NCI-H2081 (cell line): ENCODE results near the gene LMLN.
"Not testable (repeated sequence)": the region's sequence is repeated elsewhere in the genome, so short reads cannot be mapped to it uniquely, and the experiment has no call there.

Source experiments
- DNase-seq, 2 experiments: peaks; one replicate each; lab custom pipeline; 2025; lab: John Stamatoyannopoulos, UW

The LMLN gene, protein sequence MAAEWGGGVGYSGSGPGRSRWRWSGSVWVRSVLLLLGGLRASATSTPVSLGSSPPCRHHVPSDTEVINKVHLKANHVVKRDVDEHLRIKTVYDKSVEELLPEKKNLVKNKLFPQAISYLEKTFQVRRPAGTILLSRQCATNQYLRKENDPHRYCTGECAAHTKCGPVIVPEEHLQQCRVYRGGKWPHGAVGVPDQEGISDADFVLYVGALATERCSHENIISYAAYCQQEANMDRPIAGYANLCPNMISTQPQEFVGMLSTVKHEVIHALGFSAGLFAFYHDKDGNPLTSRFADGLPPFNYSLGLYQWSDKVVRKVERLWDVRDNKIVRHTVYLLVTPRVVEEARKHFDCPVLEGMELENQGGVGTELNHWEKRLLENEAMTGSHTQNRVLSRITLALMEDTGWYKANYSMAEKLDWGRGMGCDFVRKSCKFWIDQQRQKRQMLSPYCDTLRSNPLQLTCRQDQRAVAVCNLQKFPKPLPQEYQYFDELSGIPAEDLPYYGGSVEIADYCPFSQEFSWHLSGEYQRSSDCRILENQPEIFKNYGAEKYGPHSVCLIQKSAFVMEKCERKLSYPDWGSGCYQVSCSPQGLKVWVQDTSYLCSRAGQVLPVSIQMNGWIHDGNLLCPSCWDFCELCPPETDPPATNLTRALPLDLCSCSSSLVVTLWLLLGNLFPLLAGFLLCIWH

DNA sequence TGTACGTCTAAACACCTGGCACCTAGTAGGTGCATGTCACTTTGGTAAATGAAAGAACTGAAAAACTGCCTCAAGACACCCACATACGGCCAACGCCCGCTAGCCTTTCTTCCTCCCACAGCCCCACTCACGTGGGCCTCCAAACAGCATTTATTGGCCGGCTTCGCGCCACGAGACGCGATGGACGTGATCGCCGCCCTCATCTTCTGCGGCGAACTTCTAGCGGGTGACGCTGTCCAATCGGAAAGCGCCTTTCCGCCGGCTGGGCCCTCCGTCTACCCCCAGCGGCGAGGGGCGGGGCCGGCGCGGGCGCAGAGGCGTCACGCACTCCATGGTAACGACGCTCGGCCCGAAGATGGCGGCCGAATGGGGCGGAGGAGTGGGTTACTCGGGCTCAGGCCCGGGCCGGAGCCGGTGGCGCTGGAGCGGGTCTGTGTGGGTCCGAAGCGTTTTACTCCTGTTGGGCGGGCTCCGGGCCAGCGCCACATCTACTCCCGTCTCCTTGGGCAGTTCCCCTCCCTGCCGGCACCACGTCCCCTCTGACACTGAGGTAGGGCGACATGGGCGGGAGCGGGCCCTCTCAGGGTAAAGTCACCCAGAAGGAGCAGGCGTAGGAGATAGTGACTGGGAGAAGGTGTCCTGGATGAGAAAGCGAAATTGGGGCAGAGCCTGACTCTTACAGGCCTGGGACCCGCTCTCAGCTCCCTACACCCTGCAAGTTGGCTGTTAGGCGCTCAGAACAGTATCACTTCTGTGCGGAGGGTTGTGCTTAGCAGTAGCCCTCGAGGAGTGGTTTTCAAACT lies at the start of gene LMLN:
Gene LMLN, plus strand, starts transcription at position 327 of the 803 bp plus-strand sequence. Its CDS starts 29 bp downstream, at position 356.
- DNase-seq = peak; percentile 97 to 99

DNA sequence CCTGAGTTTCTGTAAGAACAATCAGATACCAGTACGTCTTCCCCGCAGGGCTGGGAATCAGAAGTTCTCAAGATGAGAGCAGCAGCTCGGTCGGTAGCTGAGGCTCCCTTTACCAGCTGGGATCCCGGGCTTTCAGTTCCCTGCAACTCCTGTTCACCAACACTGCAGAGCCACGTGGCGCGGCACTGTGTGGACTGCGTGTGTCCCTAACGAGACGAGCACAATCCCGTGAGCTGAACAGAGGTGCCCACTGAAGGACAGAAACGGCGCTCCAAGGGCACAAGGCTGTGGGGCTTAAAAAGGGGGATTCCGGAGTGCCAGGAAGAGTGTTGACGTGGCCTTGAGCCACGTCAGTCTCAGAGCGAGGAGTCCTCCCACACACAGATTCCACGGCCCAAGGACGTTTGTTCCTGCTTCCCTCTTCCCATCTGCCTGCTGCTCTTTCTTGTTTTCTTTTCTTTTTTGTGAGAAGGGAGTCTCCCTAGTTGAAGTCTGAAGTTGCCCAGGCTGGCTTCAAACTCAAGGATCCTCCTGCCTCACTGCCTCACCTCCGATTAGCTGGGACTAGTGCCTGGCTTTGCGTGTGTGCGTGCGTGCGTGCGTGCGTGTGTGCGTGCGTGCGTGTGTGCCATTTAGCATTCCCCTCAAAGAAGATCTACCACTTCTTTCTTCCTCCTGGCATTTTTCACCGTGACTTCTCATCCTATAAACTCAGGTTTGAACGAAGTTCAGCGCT lies 47.1 kb upstream of the LMLN start:
- no peak for DNase-seq

DNA sequence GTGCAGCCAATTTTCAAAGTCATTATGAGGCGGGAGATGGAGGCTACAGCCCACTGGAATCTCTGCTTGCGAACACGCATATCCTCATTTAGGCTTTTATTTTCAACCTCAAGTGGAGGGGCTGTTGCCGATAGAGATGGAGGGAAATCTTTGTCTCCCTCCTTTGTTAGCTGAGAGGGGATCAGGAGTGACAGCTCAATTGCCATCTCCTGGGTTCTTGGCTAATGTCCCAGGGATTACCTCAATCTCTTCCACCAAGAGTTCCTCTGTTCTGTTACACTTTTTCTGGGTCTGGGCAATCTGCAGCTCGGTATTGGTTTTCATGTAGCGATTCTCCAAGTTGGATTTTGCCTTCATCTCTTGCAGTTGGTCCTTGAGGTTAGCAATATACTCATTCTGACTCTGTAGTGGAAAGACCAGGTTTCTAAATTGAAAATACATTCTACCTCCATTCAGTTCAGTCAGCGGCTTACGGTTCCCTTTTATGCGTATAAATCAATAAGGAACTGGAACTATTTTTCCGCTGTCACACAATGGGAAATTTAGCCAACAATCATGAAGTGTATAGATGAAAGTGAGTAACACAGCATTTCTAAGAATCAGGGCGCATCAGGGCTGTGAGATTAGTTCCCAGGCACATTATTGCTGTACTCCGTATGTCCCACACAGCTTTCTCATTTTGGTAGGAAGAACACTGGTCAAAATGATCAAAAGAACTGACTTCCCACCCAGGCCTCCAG lies 46.2 kb upstream of the LMLN start:
- DNase-seq = no peak

DNA sequence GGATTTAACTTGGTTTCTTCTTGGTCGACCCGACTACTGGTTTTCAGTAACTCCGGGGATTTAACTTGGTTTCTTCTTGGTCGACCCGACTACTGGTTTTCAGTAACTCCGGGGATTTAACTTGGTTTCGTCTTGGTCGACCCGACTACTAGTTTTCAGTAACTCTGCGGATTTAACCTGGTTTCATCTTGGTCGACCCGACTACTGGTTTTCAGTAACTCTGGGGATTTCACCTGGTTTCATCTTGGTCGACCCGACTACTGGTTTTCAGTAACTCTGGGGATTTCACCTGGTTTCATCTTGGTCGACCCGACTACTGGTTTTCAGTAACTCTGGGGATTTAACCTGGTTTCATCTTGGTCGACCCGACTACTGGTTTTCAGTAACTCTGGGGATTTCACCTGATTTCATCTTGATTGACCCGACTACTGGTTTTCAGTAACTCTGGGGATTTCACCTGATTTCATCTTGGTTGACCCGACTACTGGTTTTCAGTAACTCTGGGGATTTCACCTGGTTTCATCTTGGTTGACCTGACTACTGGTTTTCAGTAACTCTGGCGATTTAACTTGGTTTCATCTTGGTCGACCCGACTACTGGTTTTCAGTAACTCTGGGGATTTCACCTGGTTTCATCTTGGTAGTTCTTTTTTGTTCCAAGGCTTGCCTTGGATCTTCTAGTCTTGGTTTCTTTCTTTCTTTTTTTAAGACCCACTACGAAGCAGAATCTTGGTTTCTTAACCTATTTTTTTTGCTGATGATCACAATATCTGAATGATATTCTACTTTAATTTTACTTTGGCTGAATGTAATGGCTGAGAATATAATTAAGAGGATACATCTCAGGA lies 38.4 kb upstream of the LMLN start:
- not testable (repeated sequence) for DNase-seq

DNA sequence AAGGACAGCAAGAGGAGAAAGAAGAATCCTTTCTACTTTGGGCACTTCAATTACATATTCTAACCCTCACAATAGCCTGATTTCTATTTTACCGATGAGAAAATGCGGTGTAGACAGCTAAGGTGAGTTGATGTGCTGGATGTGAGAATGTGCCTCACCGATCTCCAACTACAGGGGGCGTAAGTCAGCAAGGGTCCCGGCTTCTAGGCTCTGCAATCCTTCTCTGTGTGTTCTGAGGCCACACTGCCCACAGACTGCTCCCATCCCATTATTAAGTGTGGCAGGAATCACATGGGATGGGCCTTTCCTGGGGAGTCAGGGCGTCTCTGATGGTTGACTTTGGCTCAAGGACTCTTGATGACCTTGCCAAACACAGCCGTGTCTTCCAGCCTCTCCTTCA lies 33.6 kb upstream of the LMLN start:
- DNase-seq = no peak

DNA sequence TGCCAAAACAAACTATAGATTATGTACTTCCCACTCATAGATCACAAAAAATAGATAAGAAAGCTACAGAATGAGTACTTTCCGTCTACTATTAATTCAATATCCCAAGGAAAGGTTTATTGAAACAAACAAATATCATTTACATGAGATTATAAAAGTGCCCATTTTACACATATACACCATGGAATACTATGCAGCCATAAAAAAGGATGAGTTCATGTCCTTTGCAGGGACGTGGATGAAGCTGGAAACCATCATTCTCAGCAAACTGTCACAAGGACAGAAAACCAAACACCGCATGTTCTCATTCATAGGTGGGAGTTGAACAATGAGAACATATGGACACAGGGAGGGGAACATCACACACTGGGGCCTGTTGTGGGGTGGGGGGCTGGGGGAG lies 32.4 kb upstream of the LMLN start:
- DNase-seq = not testable (repeated sequence)

DNA sequence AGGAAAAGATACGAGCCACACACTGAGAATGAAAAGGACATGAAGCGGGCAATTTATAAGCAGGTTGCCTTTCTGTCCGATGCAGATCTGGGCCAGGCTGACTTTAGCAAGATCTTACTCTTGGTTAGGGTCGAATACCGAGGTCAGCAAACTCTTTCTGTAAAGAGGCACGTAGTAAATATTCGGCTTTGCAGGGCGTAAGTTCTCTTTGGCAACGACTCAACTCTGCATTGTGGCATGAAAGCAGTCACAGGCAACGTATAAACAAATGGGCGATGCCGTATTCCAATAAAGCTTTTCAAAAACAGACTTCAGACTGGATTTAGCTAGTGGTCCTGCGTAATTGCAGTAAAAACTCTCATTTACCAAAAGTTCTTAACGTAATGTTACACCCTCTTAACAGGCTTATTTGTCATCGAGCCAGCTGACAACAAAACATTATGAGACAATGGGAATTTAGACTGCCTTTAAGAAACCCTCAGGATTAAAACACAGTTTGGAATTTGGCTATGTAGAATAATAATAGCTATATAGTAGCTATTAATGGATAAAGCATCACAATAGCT lies 23.1 kb upstream of the LMLN start:
- DNase-seq = no peak

DNA sequence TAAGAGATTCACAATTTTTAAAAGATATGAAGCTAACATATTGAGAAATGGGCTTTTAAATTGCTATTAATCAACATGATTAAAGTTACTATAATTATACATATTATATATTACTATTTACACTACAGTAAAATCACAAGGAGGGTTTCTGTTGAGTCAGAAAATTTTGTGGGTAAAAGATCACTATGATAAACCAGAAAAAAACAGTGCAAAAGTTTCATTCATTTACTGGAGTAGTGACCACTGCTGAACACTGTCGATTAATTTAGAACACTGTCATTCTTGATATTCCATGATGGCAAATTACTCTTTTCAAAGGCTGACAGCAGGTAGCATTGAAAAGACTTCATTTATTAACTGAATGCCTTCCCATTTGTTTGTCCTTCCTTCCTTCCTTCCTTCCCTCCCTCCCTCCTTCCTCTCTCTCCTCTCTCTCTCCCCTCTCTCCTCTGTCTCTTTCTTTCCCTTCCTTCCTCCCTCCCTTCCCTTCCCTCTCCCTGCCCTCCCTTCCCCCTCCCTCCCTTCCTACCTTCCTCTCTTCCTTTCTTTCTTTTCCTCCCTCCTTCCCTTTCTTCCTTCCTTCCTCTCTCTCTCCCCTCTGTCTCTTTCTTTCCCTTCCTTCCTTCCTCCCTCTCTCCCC lies 19.2 kb upstream of the LMLN start:
- no peak for DNase-seq

DNA sequence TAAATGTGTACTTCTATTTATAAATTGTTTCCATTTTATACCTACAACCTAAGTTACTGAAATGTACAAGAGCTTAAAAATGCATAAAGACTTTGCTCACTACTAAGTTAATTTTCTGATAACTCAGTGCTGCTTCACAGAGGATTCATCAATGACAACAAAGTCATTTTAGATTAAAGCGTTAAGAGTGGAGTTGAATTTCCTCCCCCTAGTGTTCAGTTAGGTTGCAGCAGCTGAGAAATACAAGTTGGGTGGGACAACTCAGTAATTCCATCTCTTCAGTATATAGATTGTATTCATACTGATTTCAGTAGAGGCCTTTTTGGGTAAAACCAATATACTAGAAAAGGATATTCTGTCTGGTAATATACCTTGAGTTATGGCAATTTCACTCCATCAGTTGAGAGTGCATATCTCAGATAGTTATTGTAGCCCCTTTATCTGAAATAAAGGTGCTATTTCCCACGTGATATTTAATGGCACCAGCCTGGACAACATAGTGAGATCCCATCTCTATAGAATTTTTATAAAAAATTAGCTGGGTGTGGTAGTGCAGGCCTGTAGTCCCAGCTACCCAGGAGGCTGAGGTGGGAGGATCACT lies 17.0 kb upstream of the LMLN start:
- DNase-seq = peak; percentile 22 to 55

DNA sequence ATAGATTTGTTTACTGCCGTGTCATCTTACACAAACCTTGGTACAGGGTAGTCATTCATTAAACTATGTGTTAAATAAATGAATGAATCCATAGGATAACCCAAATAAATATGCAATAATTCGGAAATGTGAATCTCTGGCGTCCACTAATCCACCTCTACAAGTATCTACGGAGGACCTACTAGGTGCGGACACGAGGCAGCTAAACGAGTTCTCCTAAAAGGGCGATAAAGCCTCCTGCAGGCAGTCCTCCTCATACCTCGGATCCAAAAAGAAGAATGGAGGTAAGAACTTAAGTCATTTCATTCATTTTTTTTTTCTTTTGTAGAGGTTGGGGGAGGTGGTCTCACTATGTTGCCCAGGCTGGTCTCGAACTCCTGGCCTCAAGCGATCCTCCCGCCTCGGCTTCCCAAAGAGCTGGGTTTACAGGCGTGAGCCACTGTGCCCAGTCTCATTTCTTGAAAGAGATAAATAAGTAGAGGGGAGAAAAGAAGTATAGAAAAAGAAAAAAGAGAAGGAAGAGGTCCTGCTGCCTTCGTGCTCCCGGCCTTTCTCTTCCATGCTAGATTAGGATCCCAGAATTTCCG lies 10.7 kb upstream of the LMLN start:
- no peak for DNase-seq

DNA sequence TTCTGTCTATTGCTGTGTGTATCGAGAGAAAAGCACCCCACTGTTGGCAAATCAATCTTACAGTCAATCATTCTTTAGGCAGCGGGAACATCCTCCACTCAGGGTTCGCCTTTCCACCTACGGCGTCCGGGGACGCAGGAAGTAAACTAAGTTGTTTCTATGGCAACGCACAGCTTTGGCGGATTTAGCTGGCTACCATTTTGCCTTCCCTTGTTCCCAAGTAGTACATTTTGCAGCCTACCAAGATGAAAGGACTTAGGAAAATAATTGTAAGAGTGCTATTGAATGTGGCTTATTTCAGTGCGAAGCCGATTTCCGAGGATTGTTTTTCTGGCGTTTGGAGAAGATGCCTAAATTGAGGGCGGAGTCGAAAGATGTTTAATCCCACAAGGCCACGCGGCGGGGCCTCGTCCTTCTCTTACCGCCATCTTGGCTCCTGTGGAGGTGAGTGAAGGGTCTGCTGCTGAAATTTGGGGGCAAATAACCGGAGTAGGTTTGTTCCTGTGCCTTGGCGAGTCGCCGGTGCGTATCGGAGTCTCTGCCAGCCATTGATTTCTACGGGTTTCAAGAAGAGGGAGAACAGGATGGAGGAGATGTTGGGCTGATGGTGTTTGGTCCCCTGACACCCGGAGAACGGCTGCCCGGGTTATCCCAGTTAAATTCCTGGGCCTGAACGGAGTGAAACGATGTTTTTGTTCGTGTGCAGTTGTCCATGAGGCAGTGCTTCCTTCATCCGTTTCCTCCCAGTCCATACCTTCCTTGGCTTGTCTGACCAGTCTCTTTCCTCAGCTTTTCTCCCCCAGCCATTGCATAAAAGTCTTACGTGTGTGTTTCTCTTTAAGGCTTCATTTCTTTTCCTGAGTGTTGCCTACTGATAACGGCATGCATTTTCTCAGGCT lies 10.0 kb upstream of the LMLN start, which contains the start of gene RPL35A:
Gene RPL35A, plus strand, starts transcription at position 413 of the 899 bp plus-strand sequence. CDS start 778 bp downstream, outside the sequence.
- DNase-seq = peak; percentile 97 to 99

DNA sequence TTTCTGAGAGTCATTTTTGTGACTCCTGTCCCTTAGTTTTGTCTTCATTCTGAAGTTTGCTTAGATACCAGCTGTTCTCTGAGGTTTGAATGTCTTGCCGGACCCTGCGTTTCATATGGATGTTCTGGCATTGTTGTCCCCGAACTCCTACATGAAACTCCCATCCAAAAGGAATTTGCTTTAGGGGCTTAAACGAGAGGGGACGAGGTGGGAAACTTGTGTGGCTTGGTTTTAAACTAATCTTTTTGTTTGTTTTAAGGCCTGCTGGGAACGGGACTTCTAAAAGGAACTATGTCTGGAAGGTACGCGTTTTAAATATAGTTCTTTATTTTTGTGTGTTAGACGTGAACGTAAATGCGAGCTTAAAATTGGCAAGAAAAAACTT lies 9.3 kb upstream of the LMLN start:
- DNase-seq = no peak

DNA sequence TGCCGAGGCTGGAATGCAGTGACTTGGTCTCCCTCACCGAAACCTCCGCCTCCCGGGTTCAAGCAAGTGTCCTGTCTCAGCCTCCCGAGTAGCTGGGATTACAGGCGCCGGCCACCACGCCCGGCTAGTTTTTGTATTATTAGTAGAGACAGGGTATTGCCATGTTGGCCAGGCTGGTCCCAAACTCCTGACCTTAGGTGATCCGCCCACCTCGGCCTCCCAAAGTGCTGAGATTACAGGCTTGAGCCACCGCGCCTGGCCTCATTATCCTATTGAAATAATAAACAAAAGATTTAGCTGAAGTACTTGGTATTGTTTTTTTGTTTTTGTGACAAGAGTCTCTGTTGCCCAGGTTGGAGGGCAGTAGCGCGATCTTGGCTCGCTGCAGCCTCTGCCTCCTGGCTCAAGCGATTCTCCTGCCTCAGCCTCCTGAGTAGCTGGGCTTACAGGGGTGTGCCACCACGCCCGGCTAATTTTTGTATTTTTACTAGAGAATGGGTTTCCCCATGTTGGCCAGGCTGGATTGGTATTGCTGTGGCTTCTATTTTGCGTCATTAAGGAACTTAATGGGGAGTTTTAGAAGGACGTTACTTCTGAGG lies 8.5 kb upstream of the LMLN start:
- DNase-seq = no peak

DNA sequence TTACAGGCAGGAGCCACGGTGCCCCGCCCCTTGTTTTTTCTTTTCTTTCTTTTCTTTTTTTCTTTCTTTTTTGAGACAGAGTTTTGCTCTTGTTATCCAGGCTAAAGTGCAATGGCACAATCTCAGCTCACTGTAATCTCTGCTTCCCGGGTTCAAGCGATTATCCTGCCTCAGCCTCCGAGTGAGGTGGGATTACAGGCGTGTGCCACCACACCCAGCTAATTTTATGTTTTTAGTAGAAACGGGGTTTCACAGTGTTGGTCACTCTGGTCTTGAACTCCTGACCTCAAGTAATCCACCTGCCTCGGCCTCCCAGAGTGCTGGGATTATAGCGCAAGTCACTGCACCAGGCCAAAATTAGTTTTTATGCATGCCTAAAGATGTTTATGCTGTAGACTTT lies 7.6 kb upstream of the LMLN start:
- no peak for DNase-seq

DNA sequence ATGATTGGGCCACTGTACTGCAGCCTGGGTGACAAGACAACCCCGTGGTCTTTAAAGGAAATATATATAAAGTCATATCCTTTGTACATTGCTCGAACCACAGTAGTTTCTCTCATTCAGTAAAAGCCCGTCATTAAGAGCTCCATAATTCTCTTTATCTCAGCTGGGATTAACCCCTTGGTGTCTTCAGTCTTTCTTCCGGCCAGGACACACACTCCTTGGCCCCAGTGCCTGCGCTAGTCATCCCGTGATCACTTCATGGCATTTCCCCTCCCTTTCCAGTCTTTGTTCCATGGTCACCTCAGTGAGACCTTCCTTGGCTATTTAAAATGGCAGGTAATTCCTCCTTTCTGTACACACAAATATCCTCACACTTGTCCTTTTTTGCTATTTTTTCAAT lies 6.7 kb upstream of the LMLN start:
- DNase-seq = no peak

DNA sequence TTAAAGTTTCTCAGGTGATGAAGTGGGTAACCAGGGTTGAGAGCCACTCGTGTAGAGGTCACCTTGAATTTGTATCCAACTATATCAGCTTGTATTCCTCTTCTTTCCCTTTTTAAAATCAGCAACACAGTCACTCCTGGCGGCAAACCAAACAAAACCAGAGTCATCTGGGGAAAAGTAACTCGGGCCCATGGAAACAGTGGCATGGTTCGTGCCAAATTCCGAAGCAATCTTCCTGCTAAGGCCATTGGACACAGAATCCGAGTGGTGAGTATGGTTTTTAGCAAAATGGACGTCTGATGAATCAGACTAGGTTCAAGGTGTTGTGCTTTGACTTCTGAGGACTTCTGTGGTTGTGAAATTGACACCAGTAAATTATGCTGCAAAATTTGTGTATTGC lies 6.1 kb upstream of the LMLN start:
- no peak for DNase-seq

DNA sequence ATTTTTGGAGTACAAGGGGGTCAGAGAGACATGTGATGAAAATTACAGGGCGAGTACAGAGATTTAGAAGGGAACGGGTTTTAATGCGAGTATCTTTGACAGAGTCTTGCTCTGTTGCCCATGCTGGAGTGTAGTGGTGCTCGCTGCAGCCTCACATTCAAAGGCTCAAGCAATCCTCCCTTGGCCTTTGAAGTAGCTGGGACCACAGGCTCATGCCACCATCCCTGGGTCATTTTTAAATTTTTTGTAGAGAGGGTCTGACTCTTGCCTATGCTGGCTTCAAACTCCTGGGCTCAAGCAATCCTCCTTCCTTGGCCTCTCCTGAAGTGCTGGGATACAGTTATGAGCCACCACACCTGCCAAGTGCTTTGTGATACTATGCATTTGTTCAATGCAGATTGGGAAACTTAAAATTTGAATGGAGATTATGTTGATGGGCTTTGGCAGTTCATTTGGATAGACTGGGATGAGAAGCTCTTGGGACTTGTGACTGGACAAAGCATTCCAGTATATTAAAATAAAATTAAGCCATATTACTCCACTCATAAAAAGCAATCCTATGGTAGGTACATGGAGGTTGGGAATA lies 4.0 kb upstream of the LMLN start:
- DNase-seq = no peak
